ENCODE data around the gene CELSR2.

CELSR2 gene

GRCh38 chr1:109270623-109271317 lies 21.4 kb downstream of the CELSR2 start:
- Mint-ChIP-seq H3K4me1 (no peaks in the 10 kb centered on the region), H3K9me3 (no peaks in the 10 kb centered on the region), H3K27me3 (peaks cover 9% of the 10 kb centered on the region), H3K27ac (no peak overlapping the region), H3K4me3 (no peak overlapping the region), H3K36me3 (no peaks in the 10 kb centered on the region)
- ATAC-seq (ENCODE audit: low read depth) (no peak), DNase-seq (ENCODE audit: low spot score in 2 of 2) (no peak)

- Mint-ChIP-seq H3K27me3 (peaks cover 9% of the 10 kb centered on the region), H3K4me1 (no peaks in the 10 kb centered on the region), H3K4me3 (no peak overlapping the region), H3K9me3 (no peaks in the 10 kb centered on the region), H3K27ac (no peak overlapping the region), H3K36me3 (no peaks in the 10 kb centered on the region)
- ATAC-seq (ENCODE audit: low read depth), result no peak
- no peak for DNase-seq (ENCODE audit: low spot score in 2 of 2)
Observed at GRCh38 chr1:109271458-109271857, 22.1 kb downstream of the CELSR2 start.

GRCh38 chr1:109272021-109272799 lies 22.9 kb downstream of the CELSR2 start:
- H3K36me3 Mint-ChIP-seq, result no peaks in the 10 kb centered on the region
- H3K4me3 Mint-ChIP-seq, result no peak overlapping the region
- H3K27ac Mint-ChIP-seq, result no peak overlapping the region
- DNase-seq (ENCODE audit: low spot score in 2 of 2) (no peak), ATAC-seq (ENCODE audit: low read depth) (no peak)
- no peaks in the 10 kb centered on the region for H3K9me3 Mint-ChIP-seq
- H3K4me1 Mint-ChIP-seq, result peaks cover 2% of the 10 kb centered on the region
- H3K27me3 Mint-ChIP-seq, result peaks cover 9% of the 10 kb centered on the region

- Mint-ChIP-seq H3K36me3 (no peaks in the 10 kb centered on the region), H3K27me3 (peaks cover 9% of the 10 kb centered on the region), H3K4me3 (no peak overlapping the region), H3K4me1 (peaks cover 3% of the 10 kb centered on the region), H3K9me3 (no peaks in the 10 kb centered on the region), H3K27ac (no peak overlapping the region)
- ATAC-seq (ENCODE audit: low read depth), result no peak
- DNase-seq (ENCODE audit: low spot score in 2 of 2), result no peak
Observed at GRCh38 chr1:109272831-109273547, 23.6 kb downstream of the CELSR2 start.

GRCh38 chr1:109273570-109274288 lies 24.4 kb downstream of the CELSR2 start:
- Mint-ChIP-seq H3K4me1 (peaks cover 3% of the 10 kb centered on the region), H3K9me3 (no peaks in the 10 kb centered on the region), H3K27me3 (peaks cover 7% of the 10 kb centered on the region), H3K36me3 (no peaks in the 10 kb centered on the region), H3K4me3 (no peak overlapping the region), H3K27ac (no peak overlapping the region)
- DNase-seq (ENCODE audit: low spot score in 2 of 2), result no peak
- no peak for ATAC-seq (ENCODE audit: low read depth)

- DNase-seq (ENCODE audit: low spot score in 2 of 2) (no peak), ATAC-seq (ENCODE audit: low read depth) (no peak)
- Mint-ChIP-seq H3K27ac (no peak overlapping the region), H3K27me3 (peaks cover 7% of the 10 kb centered on the region), H3K4me1 (peaks cover 3% of the 10 kb centered on the region), H3K36me3 (no peaks in the 10 kb centered on the region), H3K9me3 (no peaks in the 10 kb centered on the region), H3K4me3 (no peak overlapping the region)
Observed at GRCh38 chr1:109274533-109275476, 25.5 kb downstream of the CELSR2 start.

- Mint-ChIP-seq H3K36me3 (no peaks in the 10 kb centered on the region), H3K9me3 (no peaks in the 10 kb centered on the region), H3K4me3 (no peak overlapping the region), H3K27me3 (peaks cover 5% of the 10 kb centered on the region), H3K4me1 (peaks cover 3% of the 10 kb centered on the region), H3K27ac (no peak overlapping the region)
- no peak for ATAC-seq (ENCODE audit: low read depth)
- DNase-seq (ENCODE audit: low spot score in 2 of 2), result no peak
Observed at GRCh38 chr1:109275706-109276345, 26.5 kb downstream of the CELSR2 start.

GRCh38 chr1:109277434-109278204 lies 28.3 kb downstream of the CELSR2 start:
- H3K27me3 Mint-ChIP-seq, result peaks cover 2% of the 10 kb centered on the region
- no peak overlapping the region for H3K27ac Mint-ChIP-seq
- DNase-seq (ENCODE audit: low spot score in 2 of 2) (peak; percentile 53 to 70), ATAC-seq (ENCODE audit: low read depth) (peak; percentile 75)
- no peaks in the 10 kb centered on the region for H3K36me3 Mint-ChIP-seq
- H3K4me1 Mint-ChIP-seq, result peaks cover 3% of the 10 kb centered on the region
- H3K4me3 Mint-ChIP-seq, result no peak overlapping the region
- no peaks in the 10 kb centered on the region for H3K9me3 Mint-ChIP-seq

GRCh38 chr1:109279615-109280278 lies 30.4 kb downstream of the CELSR2 start:
- Mint-ChIP-seq H3K9me3 (no peaks in the 10 kb centered on the region), H3K4me1 (peaks cover 10% of the 10 kb centered on the region), H3K36me3 (no peaks in the 10 kb centered on the region), H3K27me3 (peaks cover 2% of the 10 kb centered on the region), H3K4me3 (no peak overlapping the region), H3K27ac (no peak overlapping the region)
- DNase-seq (ENCODE audit: low spot score in 2 of 2) (no peak), ATAC-seq (ENCODE audit: low read depth) (no peak)

GRCh38 chr1:109280862-109281261 lies 31.5 kb downstream of the CELSR2 start:
- no peak for ATAC-seq (ENCODE audit: low read depth)
- Mint-ChIP-seq H3K9me3 (no peaks in the 10 kb centered on the region), H3K4me3 (no peak overlapping the region), H3K4me1 (peaks cover 10% of the 10 kb centered on the region), H3K27ac (no peak overlapping the region), H3K27me3 (peaks cover 2% of the 10 kb centered on the region), H3K36me3 (no peaks in the 10 kb centered on the region)
- DNase-seq (ENCODE audit: low spot score in 2 of 2), result no peak

- H3K27ac Mint-ChIP-seq, result no peak overlapping the region
- H3K4me3 Mint-ChIP-seq, result peak overlapping the region; percentile 72
- no peaks in the 10 kb centered on the region for H3K9me3 Mint-ChIP-seq
- no peaks in the 10 kb centered on the region for H3K36me3 Mint-ChIP-seq
- DNase-seq (ENCODE audit: low spot score in 2 of 2), result no peak
- H3K4me1 Mint-ChIP-seq, result peaks cover 10% of the 10 kb centered on the region
- no peak for ATAC-seq (ENCODE audit: low read depth)
- H3K27me3 Mint-ChIP-seq, result peaks cover 3% of the 10 kb centered on the region
Observed at GRCh38 chr1:109281680-109282496, 32.5 kb downstream of the CELSR2 start.
